Mucosa of stomach (tissue), 1 donor: Measurements from ENCODE around the gene RNASET2.
A peak's percentile ranks its signal among the peaks of the same experiment; 100 is the strongest.

Experiments
- H3K27me3 ChIP-seq: one replicate; pipeline ENCODE4 v1.7.0; 2013; ENCODE audit warnings: mild to moderate bottlenecking, low read length; ENCODE audit not compliant: control insufficient read depth, insufficient read depth
- H3K36me3 ChIP-seq: one replicate; pipeline ENCODE4 v1.7.0; 2013; ENCODE audit warnings: low read length; ENCODE audit not compliant: control insufficient read depth, insufficient read depth
- H3K4me1 ChIP-seq: one replicate; pipeline ENCODE4 v1.7.0; 2013; ENCODE audit warnings: mild to moderate bottlenecking, low read length; ENCODE audit not compliant: control insufficient read depth, insufficient read depth
- H3K4me3 ChIP-seq: one replicate; pipeline ENCODE4 v1.7.0; 2013; ENCODE audit warnings: low read length
- H3K9ac ChIP-seq: one replicate; pipeline ENCODE4 v1.7.0; 2013; ENCODE audit warnings: mild to moderate bottlenecking, low read length, moderate library complexity
- H3K9me3 ChIP-seq: one replicate; pipeline ENCODE4 v1.7.0; 2013; ENCODE audit warnings: mild to moderate bottlenecking, low read length, moderate library complexity; ENCODE audit not compliant: control insufficient read depth
- donor health status: Pancreatic carcinoma.

RNASET2 gene

GRCh38 chr6:166959911-166960608 is 3.7 kb upstream of the RNASET2 start:
- Histone ChIP-seq H3K4me1 (peaks cover 30% of the 10 kb centered on the region), H3K9me3 (no peaks in the 10 kb centered on the region), H3K9ac (no peak overlapping the region), H3K36me3 (no peaks in the 10 kb centered on the region), H3K27me3 (no peaks in the 10 kb centered on the region), H3K4me3 (no peak overlapping the region)

GRCh38 chr6:166958926-166959861 is 2.8 kb upstream of the RNASET2 start:
- H3K36me3 ChIP-seq, result no peaks in the 10 kb centered on the region
- H3K4me1 ChIP-seq, result peaks cover 30% of the 10 kb centered on the region
- H3K4me3 ChIP-seq, result no peak overlapping the region
- no peaks in the 10 kb centered on the region for H3K27me3 ChIP-seq
- no peaks in the 10 kb centered on the region for H3K9me3 ChIP-seq
- peak overlapping the region; percentile 31 for H3K9ac ChIP-seq

- Histone ChIP-seq H3K27me3 (no peaks in the 10 kb centered on the region), H3K9me3 (no peaks in the 10 kb centered on the region), H3K4me1 (peaks cover 30% of the 10 kb centered on the region), H3K36me3 (no peaks in the 10 kb centered on the region), H3K9ac (peak overlapping the region; percentile 90), H3K4me3 (no peak overlapping the region)
These were observed 1.4 kb upstream of the RNASET2 start for GRCh38 chr6:166957805-166958076.

GRCh38 chr6:166957087-166957804 is 896 bp upstream of the RNASET2 start:
- Histone ChIP-seq H3K9ac (peak overlapping the region; percentile 90), H3K27me3 (no peaks in the 10 kb centered on the region), H3K9me3 (no peaks in the 10 kb centered on the region), H3K36me3 (no peaks in the 10 kb centered on the region), H3K4me3 (peak overlapping the region; percentile 57), H3K4me1 (peaks cover 30% of the 10 kb centered on the region)

GRCh38 chr6:166955865-166956443 is 396 bp downstream of the RNASET2 start:
- no peaks in the 10 kb centered on the region for H3K27me3 ChIP-seq
- H3K4me1 ChIP-seq, result peaks cover 34% of the 10 kb centered on the region
- peak overlapping the region; percentile 72 for H3K9ac ChIP-seq
- peak overlapping the region; percentile 57 for H3K4me3 ChIP-seq
- H3K36me3 ChIP-seq, result no peaks in the 10 kb centered on the region
- H3K9me3 ChIP-seq, result no peaks in the 10 kb centered on the region

GRCh38 chr6:166955121-166955864 is 1.1 kb downstream of the RNASET2 start:
- Histone ChIP-seq H3K4me3 (peak overlapping the region; percentile 57), H3K9ac (peak overlapping the region; percentile 72), H3K4me1 (peaks cover 37% of the 10 kb centered on the region), H3K27me3 (no peaks in the 10 kb centered on the region), H3K36me3 (no peaks in the 10 kb centered on the region), H3K9me3 (no peaks in the 10 kb centered on the region)

- H3K4me3 ChIP-seq, result no peak overlapping the region
- no peaks in the 10 kb centered on the region for H3K27me3 ChIP-seq
- no peaks in the 10 kb centered on the region for H3K36me3 ChIP-seq
- peaks cover 42% of the 10 kb centered on the region for H3K4me1 ChIP-seq
- no peaks in the 10 kb centered on the region for H3K9me3 ChIP-seq
- H3K9ac ChIP-seq, result no peak overlapping the region
These were observed 2.1 kb downstream of the RNASET2 start for GRCh38 chr6:166954118-166954713.

GRCh38 chr6:166952567-166953486 is 3.5 kb downstream of the RNASET2 start:
- Histone ChIP-seq H3K9ac (no peak overlapping the region), H3K4me3 (no peak overlapping the region), H3K27me3 (no peaks in the 10 kb centered on the region), H3K36me3 (no peaks in the 10 kb centered on the region), H3K4me1 (peaks cover 33% of the 10 kb centered on the region), H3K9me3 (no peaks in the 10 kb centered on the region)

GRCh38 chr6:166952121-166952520 is 4.2 kb downstream of the RNASET2 start:
- Histone ChIP-seq H3K4me1 (peaks cover 26% of the 10 kb centered on the region), H3K9ac (no peak overlapping the region), H3K36me3 (peaks cover 4% of the 10 kb centered on the region), H3K4me3 (no peak overlapping the region), H3K9me3 (no peaks in the 10 kb centered on the region), H3K27me3 (no peaks in the 10 kb centered on the region)

GRCh38 chr6:166951670-166952060 is 4.7 kb downstream of the RNASET2 start:
- Histone ChIP-seq H3K4me1 (peaks cover 24% of the 10 kb centered on the region), H3K36me3 (peaks cover 6% of the 10 kb centered on the region), H3K9ac (no peak overlapping the region), H3K9me3 (no peaks in the 10 kb centered on the region), H3K4me3 (no peak overlapping the region), H3K27me3 (no peaks in the 10 kb centered on the region)
